ENCODE data around the gene PTEN.

GRCh38 chr10:87819289-87819585, 44.2 kb upstream of the PTEN start:
- no peak for TF ChIP-seq ZBTB33 (CRISPR knock-in tag; IDR thresholded peaks at IDR 0.05)
- no peak for TF ChIP-seq CLOCK (CRISPR knock-in tag; IDR thresholded peaks at IDR 0.05; ENCODE audit: borderline replicate concordance)
- no peak for TF ChIP-seq ZNF124 (CRISPR knock-in tag; IDR thresholded peaks at IDR 0.05)
- TF ChIP-seq GABPA (tag; conservative IDR thresholded peaks at IDR 0.05; ENCODE audit: low read depth), result no peak
- no peak for TF ChIP-seq KLF10 (CRISPR knock-in tag; IDR thresholded peaks at IDR 0.05)
- no peak for TF ChIP-seq NFXL1 (CRISPR knock-in tag; IDR thresholded peaks at IDR 0.05)
- TF ChIP-seq CTCF (IDR thresholded peaks at IDR 0.05 in 2 of 3, conservative IDR thresholded peaks at IDR 0.05 in 1 of 3; ENCODE audit: insufficient read depth in 2 of 3, low read depth in 1 of 3, low read length in 3 of 3), result no peak
- no peak for TF ChIP-seq BCLAF1 (IDR thresholded peaks at IDR 0.05; ENCODE audit: borderline replicate concordance in 1 of 2, control insufficient read depth in 1 of 2, low read depth in 2 of 2, low read length in 1 of 2)
- TF ChIP-seq SETDB1 (IDR thresholded peaks at IDR 0.05; ENCODE audit: low read length), result no peak
- no peak for TF ChIP-seq ZC3H8 (IDR thresholded peaks at IDR 0.05)
- TF ChIP-seq KLF16 (IDR thresholded peaks at IDR 0.05), result no peak
- no peak for TF ChIP-seq FOXA1 (IDR thresholded peaks at IDR 0.05; ENCODE audit: borderline replicate concordance)

All from K562 (cell line).